Measurements from ENCODE around the gene LPAR3. TPM values are rescaled to one million over a fixed set of nuclear protein-coding genes. Genes with fewer than 3 reads are reported as not detected.

Gene LPAR3
- total and polyA plus RNA-seq, 9 donors: 0.20 to 22.7 (median 2.5) TPM

- 81 to 85% (median 84%) methylated on average over 4 of the region's 4 CpGs for WGBS, 3 donors
- intact Hi-C loops (cut with DNase I): no loop called here
- TF ChIP-seq EP300 (IDR thresholded peaks at IDR 0.05) (no peak), CTCF (IDR thresholded peaks at IDR 0.05) (no peak), POLR2A (IDR thresholded peaks at IDR 0.05) (no peak)
- no peaks in the 10 kb centered on the region for H3K27me3 ChIP-seq
- no peaks in the 10 kb centered on the region for H3K36me3 ChIP-seq
- H3K27ac ChIP-seq: no peak overlapping the region
- no peak overlapping the region for H3K4me3 ChIP-seq
- no peaks in the 10 kb centered on the region for H3K4me1 ChIP-seq (ENCODE audit: insufficient read depth)
- H3K9me3 ChIP-seq: no peaks in the 10 kb centered on the region
- no peak for DNase-seq
Observed at GRCh38 chr1:84877592-84877991, 15.4 kb downstream of the LPAR3 start.

DNA sequence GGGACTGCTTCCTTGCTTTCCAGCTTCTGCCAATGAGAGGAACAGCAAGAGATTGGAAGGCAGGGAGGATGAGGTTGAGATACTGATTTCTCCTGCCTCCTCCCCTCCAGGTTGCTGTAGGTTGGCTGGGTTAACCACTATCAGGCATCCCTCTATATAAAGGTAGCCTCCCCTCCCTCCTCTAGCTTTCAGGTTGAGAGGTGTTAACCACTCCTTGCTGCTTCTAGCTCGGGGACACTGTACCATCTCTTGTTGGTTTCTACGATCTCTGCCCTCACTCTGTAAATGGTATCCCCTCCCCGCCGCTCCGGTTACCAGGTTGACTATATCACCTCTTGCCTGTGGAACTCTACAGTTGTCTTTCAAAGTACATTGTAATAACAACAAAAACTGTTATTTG, 16.7 kb downstream of the LPAR3 start:
- no peak for TF ChIP-seq CTCF (IDR thresholded peaks at IDR 0.05)
- no peak for TF ChIP-seq EP300 (IDR thresholded peaks at IDR 0.05)
- TF ChIP-seq POLR2A (IDR thresholded peaks at IDR 0.05): no peak
- H3K9me3 ChIP-seq: no peaks in the 10 kb centered on the region
- DNase-seq: no peak
- no peaks in the 10 kb centered on the region for H3K27me3 ChIP-seq
- no peak overlapping the region for H3K27ac ChIP-seq
- WGBS, 3 donors: 79 to 95% (median 85%) methylated on average over 5 of the region's 5 CpGs
- H3K36me3 ChIP-seq: no peaks in the 10 kb centered on the region
- H3K4me1 ChIP-seq (ENCODE audit: insufficient read depth): no peaks in the 10 kb centered on the region
- no peak overlapping the region for H3K4me3 ChIP-seq
- intact Hi-C loops (cut with DNase I): no loop called here

DNA sequence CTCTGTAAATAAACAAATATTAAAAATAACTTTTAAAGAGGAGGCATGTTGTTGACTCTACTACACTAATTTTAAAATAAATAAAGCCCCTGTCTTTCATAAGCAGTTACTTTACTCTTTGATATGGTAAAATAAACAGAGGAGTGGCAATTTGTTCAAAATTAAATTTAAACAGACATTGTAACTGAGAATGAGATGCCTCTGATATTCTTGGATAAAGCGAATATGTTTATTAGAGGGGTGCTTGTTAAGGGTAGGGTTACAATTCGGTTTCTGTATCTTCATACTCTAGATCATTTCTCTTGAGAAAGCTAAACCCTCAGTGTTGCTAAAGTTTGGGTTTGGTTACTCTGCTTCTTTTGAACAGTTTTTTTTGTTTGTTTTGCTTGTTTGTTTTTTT, 19.6 kb downstream of the LPAR3 start:
- Histone ChIP-seq H3K4me1 (ENCODE audit: insufficient read depth) (no peaks in the 10 kb centered on the region), H3K36me3 (no peaks in the 10 kb centered on the region), H3K27ac (no peak overlapping the region), H3K4me3 (no peak overlapping the region), H3K27me3 (no peaks in the 10 kb centered on the region), H3K9me3 (no peaks in the 10 kb centered on the region)
- 84 to 89% (median 87%) methylated on average over 2 of the region's 2 CpGs for WGBS, 3 donors
- no peak for DNase-seq
- intact Hi-C loops (cut with DNase I): no loop called here
- TF ChIP-seq POLR2A (IDR thresholded peaks at IDR 0.05): no peak
- TF ChIP-seq EP300 (IDR thresholded peaks at IDR 0.05): no peak
- no peak for TF ChIP-seq CTCF (IDR thresholded peaks at IDR 0.05)

DNA sequence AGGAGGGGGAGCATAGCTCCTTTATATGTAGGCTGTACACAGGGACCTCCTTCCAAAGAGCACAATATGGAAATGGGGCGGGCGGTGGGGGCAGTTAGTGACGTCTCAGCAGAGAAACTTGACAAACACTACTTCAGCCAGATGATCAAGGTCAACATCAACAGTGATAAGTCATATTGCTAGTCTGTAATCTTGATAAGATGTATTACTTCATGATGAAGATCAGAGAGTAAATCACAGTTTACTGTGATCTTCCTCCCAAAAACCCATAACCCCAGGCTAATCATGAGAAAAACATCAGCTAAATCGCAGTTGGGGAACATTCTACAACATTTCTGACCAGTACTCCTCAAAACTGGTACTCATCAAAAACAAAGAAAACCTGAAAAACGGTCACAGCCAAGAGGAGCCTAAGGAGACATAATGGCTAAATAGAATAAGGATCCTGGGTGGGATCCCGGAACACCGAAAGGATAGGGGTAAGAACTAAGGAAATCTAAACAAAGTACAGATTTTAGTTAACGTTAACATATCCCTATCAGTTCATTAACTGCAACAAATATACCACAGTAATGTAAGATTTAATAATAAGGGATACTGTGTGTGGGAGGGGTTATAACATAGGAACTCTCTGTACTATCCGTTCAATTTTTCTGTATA, 20.2 kb downstream of the LPAR3 start:
- DNase-seq: no peak
- Histone ChIP-seq H3K27me3 (no peaks in the 10 kb centered on the region), H3K36me3 (no peaks in the 10 kb centered on the region), H3K27ac (no peak overlapping the region), H3K4me3 (no peak overlapping the region), H3K9me3 (no peaks in the 10 kb centered on the region), H3K4me1 (ENCODE audit: insufficient read depth) (no peaks in the 10 kb centered on the region)
- WGBS, 3 donors: 53 to 69% (median 58%) methylated on average over 9 of the region's 9 CpGs
- intact Hi-C loops (cut with DNase I): no loop called here
- TF ChIP-seq EP300 (IDR thresholded peaks at IDR 0.05): no peak
- no peak for TF ChIP-seq CTCF (IDR thresholded peaks at IDR 0.05)
- no peak for TF ChIP-seq POLR2A (IDR thresholded peaks at IDR 0.05)
